Measurements from ENCODE around the gene DENND1A.
A peak's percentile ranks its signal among the peaks of the same experiment; 100 is the strongest.

Gene DENND1A

GRCh38 chr9:123568691-123569688, 360.9 kb downstream of the DENND1A start:
- no peak for DNase-seq (ENCODE audit: low read depth)

DNA sequence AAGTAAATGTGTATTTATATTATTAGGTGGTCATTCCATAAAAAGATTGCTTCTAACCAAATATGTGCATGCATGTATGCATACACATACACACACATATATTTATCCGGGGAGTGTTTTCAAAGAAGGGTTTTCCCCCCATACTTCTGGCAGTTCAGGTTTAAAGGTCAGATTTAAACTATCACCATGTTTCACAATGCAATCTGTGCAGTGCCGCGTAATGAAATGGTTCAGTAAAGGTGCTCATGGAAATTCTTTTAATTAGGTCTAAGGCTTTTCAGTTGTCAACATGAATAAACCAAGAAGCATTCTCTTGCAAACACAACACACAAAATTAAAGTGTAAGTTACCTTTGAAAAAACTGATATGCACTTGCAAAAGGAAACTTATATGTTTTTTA, 362.9 kb downstream of the DENND1A start:
- DNase-seq (ENCODE audit: low read depth), result no peak

DNA sequence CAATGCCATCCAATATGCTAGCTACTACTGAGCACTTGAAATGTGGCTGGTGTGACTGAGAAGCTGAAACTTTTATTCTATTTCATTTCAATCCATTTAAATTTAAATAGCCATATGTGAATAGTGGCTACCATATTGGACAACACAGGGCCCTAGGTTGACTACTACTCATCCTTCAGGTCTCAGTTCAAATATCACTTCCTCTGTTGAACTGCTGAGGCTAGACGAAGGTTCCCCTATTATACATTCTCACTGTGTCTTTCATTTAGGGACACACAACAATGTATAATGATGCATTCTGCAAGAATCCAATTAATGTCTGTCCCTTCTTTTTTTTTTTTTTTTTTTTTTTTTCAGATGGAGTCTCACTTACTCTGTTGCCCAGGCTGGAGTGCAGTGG, 365.3 kb downstream of the DENND1A start:
- no peak for DNase-seq (ENCODE audit: low read depth)

DNA sequence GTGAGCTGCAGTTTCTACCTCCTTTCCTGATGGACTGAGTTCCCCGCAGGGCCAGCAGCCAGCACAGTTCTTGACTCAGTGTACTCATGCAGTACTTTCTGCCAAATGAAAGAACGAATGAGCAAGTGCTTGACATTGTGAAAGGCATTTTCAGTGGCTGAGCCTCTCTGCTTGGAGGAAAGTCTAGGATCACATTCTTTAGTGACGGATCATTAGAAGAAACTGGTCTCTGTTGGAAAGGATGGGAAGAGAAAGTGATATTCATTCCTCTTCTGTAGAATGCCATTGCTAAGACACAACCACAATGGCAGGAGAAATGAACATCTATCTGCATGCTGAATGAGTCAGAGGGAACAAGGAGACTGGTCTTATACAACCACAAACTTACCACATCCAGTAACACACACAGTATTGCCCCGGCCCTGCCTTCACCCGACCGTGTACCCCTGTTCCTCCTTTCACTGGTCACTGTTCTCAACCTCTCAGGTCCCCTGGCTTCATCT, 367.0 kb downstream of the DENND1A start:
- peak; percentile 75 for DNase-seq (ENCODE audit: low read depth)

DNA sequence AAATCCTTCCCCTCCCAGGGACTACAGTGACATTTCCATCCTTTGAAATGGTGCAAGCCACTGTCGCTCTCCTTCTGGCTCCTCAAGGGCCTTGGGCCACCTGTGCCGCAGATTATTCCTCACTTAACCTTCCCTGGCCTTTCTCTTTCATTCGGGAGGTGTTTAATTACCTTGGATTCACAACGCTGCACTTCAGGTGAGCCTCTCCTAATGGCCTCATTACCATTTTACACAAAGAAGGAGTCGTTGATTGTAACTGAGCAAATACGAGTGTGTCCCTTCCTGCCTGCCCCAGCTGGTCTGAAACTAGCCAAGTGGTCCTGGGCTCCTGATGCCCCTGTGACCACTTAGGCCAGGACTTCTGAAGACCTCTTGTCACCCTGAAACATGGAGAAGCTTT, 368.9 kb downstream of the DENND1A start:
- DNase-seq (ENCODE audit: low read depth), result no peak

GRCh38 chr9:123556464-123557435, 373.2 kb downstream of the DENND1A start:
- peak; percentile 5 for DNase-seq (ENCODE audit: low read depth)

GRCh38 chr9:123555646-123556045, 374.3 kb downstream of the DENND1A start:
- no peak for DNase-seq (ENCODE audit: low read depth)

- no peak for DNase-seq (ENCODE audit: low read depth)
These were observed 377.4 kb downstream of the DENND1A start for GRCh38 chr9:123552530-123552929.

DNA sequence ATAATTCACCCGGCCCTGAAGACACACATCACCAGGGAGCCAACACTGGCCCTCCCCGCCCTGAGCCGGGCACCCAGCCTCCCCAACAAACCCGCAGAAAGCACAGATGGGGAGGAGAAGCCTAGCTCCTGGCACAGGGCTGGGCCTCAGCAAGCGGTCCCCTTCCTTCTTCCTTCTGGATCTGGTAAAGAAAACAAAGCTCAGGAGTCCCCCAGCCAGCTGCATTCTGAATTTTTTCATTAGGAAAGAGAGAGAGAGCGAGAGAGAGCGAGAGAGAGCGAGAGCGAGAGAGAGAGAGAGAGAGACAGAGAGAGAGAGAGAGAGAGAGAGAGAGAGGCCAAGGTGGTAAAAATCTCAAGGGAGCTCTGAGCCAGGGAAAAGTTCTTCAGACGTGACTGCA, 378.2 kb downstream of the DENND1A start:
- no peak for DNase-seq (ENCODE audit: low read depth)

GRCh38 chr9:123550797-123551196, 379.1 kb downstream of the DENND1A start:
- no peak for DNase-seq (ENCODE audit: low read depth)

DNA sequence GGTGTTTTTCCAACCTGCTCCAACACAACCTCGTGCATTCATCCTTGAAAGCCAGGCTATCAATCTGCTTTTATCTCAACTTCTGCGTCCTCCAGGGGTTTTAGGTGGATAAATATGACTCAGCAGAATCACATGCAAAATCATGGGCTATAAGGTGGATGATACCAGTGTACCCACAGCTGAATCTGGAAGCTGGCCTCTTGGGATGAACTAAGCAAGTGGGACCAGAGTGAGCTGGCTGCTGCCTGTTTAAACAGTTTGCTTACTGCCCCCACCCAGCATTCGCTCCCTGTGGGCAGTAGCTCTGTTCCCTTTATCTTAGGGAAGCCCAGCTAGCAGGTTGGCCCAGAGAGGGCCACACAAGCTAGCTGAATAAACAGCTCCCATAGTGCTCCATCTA, 379.9 kb downstream of the DENND1A start:
- no peak for DNase-seq (ENCODE audit: low read depth)

GRCh38 chr9:123548741-123549545, 381.0 kb downstream of the DENND1A start:
- no peak for DNase-seq (ENCODE audit: low read depth)

GRCh38 chr9:123544007-123544827, 385.7 kb downstream of the DENND1A start:
- no peak for DNase-seq (ENCODE audit: low read depth)

DNA sequence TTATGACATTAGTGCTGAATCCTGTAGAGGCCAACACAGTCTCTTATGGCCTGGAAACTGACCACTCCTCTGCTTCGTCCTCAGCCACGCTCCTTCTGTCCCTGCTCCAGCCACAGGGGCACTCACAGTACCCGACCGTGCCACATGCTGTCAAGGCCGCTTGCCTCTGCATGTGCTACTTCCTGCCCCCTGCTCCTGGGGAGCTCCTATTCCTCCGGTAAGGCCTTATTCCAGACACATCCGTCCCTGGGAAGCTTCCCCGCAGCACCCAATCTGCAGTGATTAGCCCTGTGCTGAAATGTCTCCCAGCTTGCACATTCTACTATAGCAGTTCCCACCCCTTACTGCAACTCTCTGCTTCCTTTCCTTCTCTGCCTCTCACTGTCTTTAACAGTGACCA, 386.4 kb downstream of the DENND1A start:
- DNase-seq (ENCODE audit: low read depth), result no peak

DNA sequence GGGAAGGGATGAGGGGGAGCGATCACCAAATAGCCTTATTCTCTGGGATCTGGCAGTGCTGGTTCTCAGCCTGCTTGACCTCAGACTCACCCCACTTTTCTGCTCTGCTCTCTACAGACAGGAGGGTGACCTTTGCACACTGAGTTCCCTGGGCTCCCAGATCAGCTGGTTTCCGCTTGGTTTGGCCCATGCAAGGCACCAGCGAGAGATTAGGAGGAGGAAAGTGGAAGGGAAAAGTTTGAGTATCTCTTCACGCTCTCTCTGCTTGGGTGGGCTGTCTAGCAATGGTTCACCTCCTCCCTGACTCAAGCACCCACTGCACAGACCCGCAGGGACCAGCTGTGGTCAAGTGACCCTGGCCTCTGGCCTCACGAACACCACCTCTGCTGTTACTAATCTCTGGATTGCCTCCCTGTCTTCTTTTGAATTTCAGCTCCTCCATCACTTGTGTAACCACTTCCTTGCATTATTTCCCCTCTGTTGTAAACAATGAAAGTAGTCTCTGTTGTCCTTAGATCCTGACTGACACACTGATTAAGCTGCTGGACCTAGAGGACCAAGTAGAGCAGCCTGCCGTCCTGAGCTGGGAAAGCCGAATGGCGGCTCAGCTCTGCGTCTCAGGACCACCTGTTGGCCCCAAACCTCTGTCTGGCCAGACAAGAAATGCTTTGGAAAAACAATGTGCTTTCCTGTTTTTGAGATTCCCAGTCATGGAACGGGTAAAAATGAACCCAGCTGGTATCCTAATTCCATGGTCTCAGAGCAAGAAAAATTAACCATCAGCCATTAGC, 387.3 kb downstream of the DENND1A start:
- no peak for DNase-seq (ENCODE audit: low read depth)

DNA sequence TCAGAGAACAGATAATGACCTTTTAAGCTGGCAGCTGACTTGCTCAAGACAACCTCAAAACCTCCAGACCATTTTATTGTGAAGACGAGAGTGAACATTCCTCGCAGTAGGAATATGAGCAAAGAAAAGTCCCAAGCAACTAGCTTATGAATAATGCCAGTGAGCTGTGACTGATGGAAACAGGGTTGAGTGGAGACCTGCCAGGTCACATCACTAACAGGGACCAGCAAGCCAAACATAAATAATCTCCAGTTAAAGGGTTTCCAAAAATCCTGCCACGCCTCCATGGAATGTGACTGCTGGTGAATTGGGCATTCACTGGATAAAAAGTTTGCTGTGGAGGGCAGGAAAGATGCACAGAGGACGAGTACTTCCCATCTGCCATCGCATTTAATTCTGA, 388.5 kb downstream of the DENND1A start:
- no peak for DNase-seq (ENCODE audit: low read depth)

DNA sequence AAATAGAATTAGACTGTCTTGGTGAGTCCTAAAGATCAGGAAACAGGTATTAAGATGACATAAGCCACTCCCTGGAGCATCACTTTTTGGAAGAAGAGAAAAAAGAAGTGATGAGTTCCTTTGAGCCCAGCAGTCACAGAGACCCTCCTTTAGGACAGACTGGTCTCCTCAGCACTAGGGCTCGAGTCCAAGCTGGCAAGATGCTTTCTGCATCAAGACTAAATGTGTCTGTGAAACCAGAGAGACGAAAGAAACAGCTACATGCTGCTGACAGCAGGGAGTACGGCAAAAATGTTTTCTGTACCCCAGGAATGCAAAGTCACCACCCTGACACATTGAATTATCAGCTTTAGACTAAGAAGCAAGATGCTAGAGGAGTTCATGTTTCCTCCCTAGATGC, 389.5 kb downstream of the DENND1A start:
- DNase-seq (ENCODE audit: low read depth), result no peak

- DNase-seq (ENCODE audit: low read depth), result no peak
These were observed 392.1 kb downstream of the DENND1A start for GRCh38 chr9:123537809-123538208.

- no peak for DNase-seq (ENCODE audit: low read depth)
These were observed 393.5 kb downstream of the DENND1A start for GRCh38 chr9:123536455-123536868.

DNA sequence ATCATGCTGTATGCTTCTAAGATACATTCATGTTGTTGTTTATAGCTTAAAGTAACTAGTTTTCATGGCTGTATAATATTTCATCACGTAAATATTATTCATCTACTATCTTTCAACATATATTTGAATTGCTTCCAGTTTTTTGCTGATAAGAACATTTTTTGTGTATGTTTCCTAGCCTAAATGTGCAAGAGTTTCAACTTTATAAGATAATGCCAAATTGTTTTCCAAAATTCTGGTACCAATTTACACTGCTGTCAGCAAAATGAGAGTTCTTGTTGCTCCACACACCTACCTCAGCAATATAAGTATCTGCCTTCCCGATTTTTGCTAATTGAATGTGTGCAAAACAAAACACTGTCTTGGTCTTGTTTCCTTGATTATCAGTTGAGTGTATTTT, 395.6 kb downstream of the DENND1A start:
- no peak for DNase-seq (ENCODE audit: low read depth)

All from HS-5 (cell line).